Mucosa of rectum (tissue), 2 donors: ENCODE data around the gene BAG3.

Experiments used
- H3K27ac ChIP-seq, 2 donors: one replicate each; pipeline ENCODE4 v1.7.0; 2013; ENCODE audit warnings: inconsistent platforms in 2 of 2, low read depth in 2 of 2, low read length in 2 of 2
- H3K27me3 ChIP-seq, 2 donors: one replicate each; pipeline ENCODE4 v1.7.0; 2013; ENCODE audit warnings: low read length in 2 of 2; ENCODE audit not compliant: control insufficient read depth in 2 of 2, insufficient read depth in 2 of 2
- H3K36me3 ChIP-seq, 2 donors: one replicate each; pipeline ENCODE4 v1.7.0; 2013; ENCODE audit warnings: low read length in 2 of 2; ENCODE audit not compliant: control insufficient read depth in 2 of 2, insufficient read depth in 2 of 2
- H3K4me1 ChIP-seq, 2 donors: one replicate each; pipeline ENCODE4 v1.7.0; 2013; ENCODE audit warnings: low read length in 2 of 2, mild to moderate bottlenecking in 1 of 2; ENCODE audit not compliant: control insufficient read depth in 2 of 2, insufficient read depth in 2 of 2
- H3K4me3 ChIP-seq, 2 donors: one replicate each; pipeline ENCODE4 v1.7.0; 2013; ENCODE audit warnings: low read length in 2 of 2
- H3K9ac ChIP-seq, 2 donors: one replicate each; pipeline ENCODE4 v1.7.0; 2013; ENCODE audit warnings: low read length in 2 of 2, low read depth in 1 of 2, mild to moderate bottlenecking in 1 of 2
- H3K9me3 ChIP-seq, 2 donors: one replicate each; pipeline ENCODE4 v1.7.0; 2013; ENCODE audit warnings: low read length in 2 of 2; ENCODE audit not compliant: control insufficient read depth in 2 of 2
- donor health status: healthy.
- donor health status: Normal muscosa, but diverticular disease.

Gene BAG3

GRCh38 chr10:119675483-119676170, 24.4 kb downstream of the BAG3 start:
- Histone ChIP-seq H3K9me3 (no peaks in the 10 kb centered on the region), H3K9ac (no peak overlapping the region), H3K27ac (no peak overlapping the region), H3K27me3 (no peaks in the 10 kb centered on the region), H3K4me3 (no peak overlapping the region), H3K4me1 (no peaks in the 10 kb centered on the region), H3K36me3 (peaks cover 38 to 42% of the 10 kb centered on the region in 2 donors)

- Histone ChIP-seq H3K4me1 (no peaks in the 10 kb centered on the region), H3K36me3 (peaks cover 32 to 35% of the 10 kb centered on the region in 2 donors)
Measured at GRCh38 chr10:119677126-119677525, 25.9 kb downstream of the BAG3 start.

GRCh38 chr10:119677904-119678755, 26.9 kb downstream of the BAG3 start:
- no peaks in the 10 kb centered on the region for H3K9me3 ChIP-seq
- H3K27me3 ChIP-seq = no peaks in the 10 kb centered on the region
- H3K4me3 ChIP-seq = no peak overlapping the region
- H3K36me3 ChIP-seq = peaks cover 22 to 25% of the 10 kb centered on the region in 2 donors
- H3K9ac ChIP-seq = no peak overlapping the region
- H3K4me1 ChIP-seq = no peaks in the 10 kb centered on the region
- no peak overlapping the region for H3K27ac ChIP-seq

More at GRCh38 chr10:119677126-119677525, 25.9 kb downstream of the BAG3 start:
- Histone ChIP-seq H3K4me3 (no peak overlapping the region), H3K27ac (no peak overlapping the region), H3K27me3 (no peaks in the 10 kb centered on the region), H3K9me3 (no peaks in the 10 kb centered on the region), H3K9ac (no peak overlapping the region)

- Histone ChIP-seq H3K4me3 (no peak overlapping the region), H3K27ac (no peak overlapping the region), H3K27me3 (no peaks in the 10 kb centered on the region), H3K9me3 (no peaks in the 10 kb centered on the region), H3K4me1 (no peaks in the 10 kb centered on the region), H3K36me3 (peaks cover 18 to 19% of the 10 kb centered on the region in 2 donors), H3K9ac (no peak overlapping the region)
Measured at GRCh38 chr10:119679480-119679829, 28.3 kb downstream of the BAG3 start.

DNA sequence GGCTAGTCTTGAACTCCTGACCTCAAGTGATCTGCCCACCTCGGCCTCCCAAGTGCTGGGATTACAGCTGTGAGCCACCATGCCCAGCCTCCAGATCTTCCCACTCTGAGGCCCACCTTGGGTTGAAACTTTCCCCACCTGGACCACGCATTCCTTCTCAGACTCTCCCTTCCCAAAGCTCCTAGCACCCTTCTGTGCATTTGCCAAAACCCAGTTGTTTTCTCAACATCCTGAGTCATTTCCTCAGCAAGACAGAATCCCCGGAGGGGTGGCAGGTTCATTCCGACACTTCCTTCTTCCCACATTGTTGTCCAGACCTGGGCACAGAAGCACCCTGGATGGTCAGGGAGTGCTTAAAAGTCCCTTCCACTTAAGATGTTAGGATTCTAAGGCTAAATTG, 28.9 kb downstream of the BAG3 start:
- H3K9me3 ChIP-seq = no peaks in the 10 kb centered on the region
- no peak overlapping the region for H3K27ac ChIP-seq
- peaks cover 17% of the 10 kb centered on the region in 2 donors for H3K36me3 ChIP-seq
- no peaks in the 10 kb centered on the region for H3K4me1 ChIP-seq
- no peak overlapping the region for H3K4me3 ChIP-seq
- no peak overlapping the region for H3K9ac ChIP-seq
- no peaks in the 10 kb centered on the region for H3K27me3 ChIP-seq

DNA sequence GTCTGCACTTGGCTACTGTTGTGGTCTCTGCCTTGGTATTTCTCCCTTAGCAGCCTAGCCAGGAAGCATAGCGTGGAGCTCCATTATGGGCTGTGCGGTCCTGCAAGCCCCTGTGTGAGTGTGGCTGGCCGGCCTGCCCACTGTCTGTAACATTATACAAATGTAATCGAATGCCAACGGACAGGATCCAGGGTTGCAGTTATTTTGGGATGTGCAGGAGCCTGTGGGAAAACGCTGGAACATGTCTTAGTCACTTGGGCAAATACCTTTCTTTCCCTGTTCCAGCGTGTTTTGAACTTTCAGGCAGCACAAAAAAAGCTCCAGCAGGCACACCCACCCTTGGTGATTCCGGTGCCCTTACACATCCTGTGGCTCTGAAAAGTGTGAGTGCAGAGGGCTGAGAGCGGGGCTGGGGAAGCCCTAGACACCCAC, 29.5 kb downstream of the BAG3 start:
- Histone ChIP-seq H3K27ac (no peak overlapping the region), H3K27me3 (no peaks in the 10 kb centered on the region), H3K36me3 (peaks cover 13 to 14% of the 10 kb centered on the region in 2 donors), H3K9ac (no peak overlapping the region), H3K9me3 (no peaks in the 10 kb centered on the region), H3K4me3 (no peak overlapping the region), H3K4me1 (no peaks in the 10 kb centered on the region)

GRCh38 chr10:119686465-119687191, 35.4 kb downstream of the BAG3 start:
- Histone ChIP-seq H3K4me3 (peak overlapping the region; percentile 37 to 66), H3K9me3 (no peaks in the 10 kb centered on the region), H3K9ac (peak overlapping the region; percentile 7 to 27), H3K27ac (no peak overlapping the region), H3K4me1 (no peaks in the 10 kb centered on the region), H3K27me3 (no peaks in the 10 kb centered on the region), H3K36me3 (no peaks in the 10 kb centered on the region)

- Histone ChIP-seq H3K4me3 (no peak overlapping the region), H3K9ac (no peak overlapping the region), H3K27ac (no peak overlapping the region), H3K36me3 (no peaks in the 10 kb centered on the region), H3K9me3 (no peaks in the 10 kb centered on the region), H3K4me1 (no peaks in the 10 kb centered on the region), H3K27me3 (no peaks in the 10 kb centered on the region)
Measured at GRCh38 chr10:119687192-119688032, 36.2 kb downstream of the BAG3 start.

- Histone ChIP-seq H3K4me3 (no peak overlapping the region), H3K9ac (no peak overlapping the region), H3K27me3 (no peaks in the 10 kb centered on the region), H3K27ac (no peak overlapping the region), H3K9me3 (no peaks in the 10 kb centered on the region), H3K36me3 (no peaks in the 10 kb centered on the region), H3K4me1 (no peaks in the 10 kb centered on the region)
Measured at GRCh38 chr10:119688033-119688508, 36.9 kb downstream of the BAG3 start.
